Heart left ventricle (tissue), 16 donors: ENCODE results near the gene SCML2. TPM values are rescaled to one million over a fixed set of nuclear protein-coding genes. Genes with fewer than 3 reads are reported as not detected.

Experiments
- ATAC-seq, 4 donors: fragments of 200-7000 bp; cut with Tn5 transposase; one replicate each; pipeline ENCODE4 v1.9.1; 2020 to 2022; ENCODE audit warnings: moderate library complexity in 4 of 4, mild to moderate bottlenecking in 3 of 4, moderate number of reproducible peaks in 1 of 4
- DNase-seq, 5 donors: peaks; one replicate each; pipeline ENCODE4 v3.0.0-alpha.2; 2020
- H3K27ac ChIP-seq, 12 donors: fragments of 200-600 bp; sonication (generic) in 4 of 12; one replicate each; pipeline versions ENCODE4 v1.5.0 to v1.8.0; 2016 to 2022; ENCODE audit warnings: mild to moderate bottlenecking in 2 of 12
- H3K27me3 ChIP-seq, 9 donors: fragments of 200-600 bp; sonication (generic) in 2 of 9; one replicate each; pipeline versions ENCODE4 v1.5.1 to v1.8.0; 2016 to 2022; ENCODE audit warnings: mild to moderate bottlenecking in 3 of 9
- H3K36me3 ChIP-seq, 9 donors: fragments of 200-600 bp; sonication (generic) in 2 of 9; one replicate each; pipeline versions ENCODE4 v1.5.0 to v1.8.0; 2018 to 2022; ENCODE audit warnings: mild to moderate bottlenecking in 2 of 9
- H3K4me1 ChIP-seq, 12 donors: fragments of 200-600 bp; sonication (generic) in 4 of 12; one replicate each; pipeline versions ENCODE4 v1.5.0 to v1.8.0; 2016 to 2022; ENCODE audit warnings: mild to moderate bottlenecking in 3 of 12
- H3K4me3 ChIP-seq, 12 donors: fragments of 200-600 bp; sonication (generic) in 4 of 12; one replicate each; pipeline versions ENCODE4 v1.5.0 to v1.8.0; 2017 to 2022; ENCODE audit warnings: mild to moderate bottlenecking in 9 of 12, moderate library complexity in 4 of 12
- H3K9me3 ChIP-seq, 12 donors: fragments of 200-600 bp; sonication (generic) in 4 of 12; one replicate each; pipeline versions ENCODE4 v1.5.0 to v1.8.0; 2016 to 2022; ENCODE audit warnings: mild to moderate bottlenecking in 1 of 12
- POLR2A ChIP-seq, 2 donors: fragments of 450-650 bp; IDR thresholded peaks; one replicate each; pipeline ENCODE4 v1.6.1; 2017; ENCODE audit warnings: antibody characterized with exemption in 2 of 2, mild to moderate bottlenecking in 2 of 2, moderate library complexity in 2 of 2
- WGBS, 4 donors: extraction: QIAGEN DNeasy Blood & Tissue Kit in 2 of 4; methylation state at CpG; one replicate each; pipeline versions ENCODE4 v1.1.5 to v1.1.7; 2013 to 2018; 5-methylcytosine and 5-hydroxymethylcytosine counted together
- intact Hi-C, 10 donors: fragments of 100-400 bp; cut with DNase I; formaldehyde crosslinking; loops; one replicate each; pipeline versions ENCODE4 v1.11.1 to v1.14.2; 2022
- polyA plus RNA-seq, 2 donors: library from polyadenylated mRNA; stranded (reverse); fragments of 200-250 nt; gene quantifications; one replicate each; pipeline ENCODE4 v1.2.3, GENCODE V29; 2013
- total RNA-seq, 9 donors: library from RNA; depleted of rRNA in 2 of 9; stranded (reverse); fragments of >200 nt in 2 of 9; fragmentation: NEBNext Ultra II Directional in 3 of 9; extraction: Animal tissue kit (Norgen Biotek cat#: 25700) in 3 of 9; gene quantifications; one replicate each; pipeline versions ENCODE4 v1.1.0 to v1.2.4, GENCODE V29; 2016 to 2023
- TF ChIP-seq, protein P1 (sequence below), 12 donors: fragments of 200-600 bp; sonication (generic) in 4 of 12; IDR thresholded peaks; one replicate each; pipeline versions ENCODE4 v1.5.0 to v1.8.0; 2018 to 2022; ENCODE audit warnings: antibody characterized with exemption in 12 of 12, mild to moderate bottlenecking in 5 of 12
- donor health status: ischemic (EF 13 %, LVEDD 7.1; RV severe dilation, severe dysfunction).
- donor health status: healthy with polysubstance abuse.
- donor health status: DM: no; HTN: yes; CAD: no.
- donor health status: DM: no; HTN: no; CAD: no.
- donor health status: ischemic (EF 25% LVEDD 6.9; RV normal size, moderate dysfunction).
- donor health status: ischemic (EF 25% LVEDD 5.7; RV mildly dilated, moderate dysfunction).
- donor health status: healthy.
- donor health status: DM: yes; HTN: yes; CAD: no.
- donor health status: ischemic (EF 35%, LVEDD 5.7; RV mildly dilated, moderate dysfunction).
- donor health status: nonischemic (EF 11% LVEDD 7.7; RV severe dilation, severe dysfunction).
- donor health status: DM: yes; HTN: yes; CAD: no.
- donor health status: PGD.
- donor health status: ischemic (EF 29% LVEDD 5.4; RV normal size, mild dysfunction).
- donor health status: nonischemic (EF 23%, LVEDD 6.1; RV moderate dilation, normal function).

Gene SCML2
- total and polyA plus RNA-seq, 11 donors, result 0.90 to 2.0 (median 1.0) TPM

DNA sequence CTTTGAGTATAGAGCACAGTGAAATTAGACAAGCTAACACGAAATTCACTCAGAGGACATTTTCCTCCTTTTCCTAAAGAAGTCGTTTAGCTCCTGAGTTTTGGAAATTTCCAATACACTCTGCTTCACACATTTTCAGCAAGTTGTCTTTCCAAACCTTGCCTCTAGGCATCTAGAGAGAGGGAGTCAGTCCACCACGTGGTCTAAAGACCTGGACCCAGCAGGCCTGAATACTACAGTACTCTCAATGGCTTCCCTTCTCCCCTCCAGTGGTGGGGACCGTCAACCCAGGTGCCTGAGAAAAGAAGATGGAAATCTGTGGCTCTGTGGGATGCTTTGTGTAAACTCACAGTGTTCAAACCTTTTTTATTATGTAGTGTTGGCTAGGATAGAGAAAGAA, 13.9 kb upstream of the SCML2 start:
- Histone ChIP-seq H3K4me1 (no peaks in the 10 kb centered on the region), H3K27me3 (peaks cover 0 to 15% (median 0%) of the 10 kb centered on the region in 9 donors), H3K4me3 (no peak overlapping the region), H3K27ac (no peak overlapping the region), H3K9me3 (no peaks in the 10 kb centered on the region), H3K36me3 (no peaks in the 10 kb centered on the region)
- WGBS, 4 donors, result 49 to 68% (median 62%) methylated on average over 4 of the region's 4 CpGs
- DNase-seq (no peak), ATAC-seq (no peak)
- TF ChIP-seq POLR2A (IDR thresholded peaks at IDR 0.05), result no peak
- TF ChIP-seq, protein P1, sequence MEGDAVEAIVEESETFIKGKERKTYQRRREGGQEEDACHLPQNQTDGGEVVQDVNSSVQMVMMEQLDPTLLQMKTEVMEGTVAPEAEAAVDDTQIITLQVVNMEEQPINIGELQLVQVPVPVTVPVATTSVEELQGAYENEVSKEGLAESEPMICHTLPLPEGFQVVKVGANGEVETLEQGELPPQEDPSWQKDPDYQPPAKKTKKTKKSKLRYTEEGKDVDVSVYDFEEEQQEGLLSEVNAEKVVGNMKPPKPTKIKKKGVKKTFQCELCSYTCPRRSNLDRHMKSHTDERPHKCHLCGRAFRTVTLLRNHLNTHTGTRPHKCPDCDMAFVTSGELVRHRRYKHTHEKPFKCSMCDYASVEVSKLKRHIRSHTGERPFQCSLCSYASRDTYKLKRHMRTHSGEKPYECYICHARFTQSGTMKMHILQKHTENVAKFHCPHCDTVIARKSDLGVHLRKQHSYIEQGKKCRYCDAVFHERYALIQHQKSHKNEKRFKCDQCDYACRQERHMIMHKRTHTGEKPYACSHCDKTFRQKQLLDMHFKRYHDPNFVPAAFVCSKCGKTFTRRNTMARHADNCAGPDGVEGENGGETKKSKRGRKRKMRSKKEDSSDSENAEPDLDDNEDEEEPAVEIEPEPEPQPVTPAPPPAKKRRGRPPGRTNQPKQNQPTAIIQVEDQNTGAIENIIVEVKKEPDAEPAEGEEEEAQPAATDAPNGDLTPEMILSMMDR (IDR thresholded peaks at IDR 0.05), result no peak
- intact Hi-C loops, result no loop called here

DNA sequence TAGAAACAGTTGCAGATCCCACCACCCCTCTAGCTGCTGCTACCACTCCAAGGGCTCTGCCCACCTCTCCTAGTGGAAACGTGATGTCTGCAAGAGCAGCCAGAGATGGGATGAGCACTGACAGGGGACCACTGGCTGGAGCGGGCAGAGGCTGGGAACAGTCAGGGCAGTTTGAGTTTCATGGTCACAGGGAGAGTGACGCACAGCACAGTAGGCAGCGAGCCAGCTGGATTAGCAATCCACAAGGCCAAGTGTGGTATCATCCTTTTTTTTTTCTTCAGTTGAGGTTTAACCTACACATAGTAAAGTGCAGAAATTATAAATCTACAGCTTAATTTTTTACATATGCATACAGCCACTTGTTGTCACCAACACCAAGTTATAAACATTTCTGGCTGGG, 6.4 kb upstream of the SCML2 start:
- Histone ChIP-seq H3K9me3 (no peaks in the 10 kb centered on the region), H3K27me3 (peaks cover 0 to 21% (median 0%) of the 10 kb centered on the region in 9 donors), H3K36me3 (no peaks in the 10 kb centered on the region), H3K4me3 (no peak overlapping the region), H3K4me1 (no peaks in the 10 kb centered on the region), H3K27ac (no peak overlapping the region)
- intact Hi-C loops, result no loop called here
- DNase-seq, result no peak
- WGBS, 4 donors, result 58 to 73% (median 68%) methylated on average over 4 of the region's 4 CpGs
- peak in 1 of 4 donors; percentile 29 for ATAC-seq
- TF ChIP-seq, protein P1 (IDR thresholded peaks at IDR 0.05), result no peak
- no peak for TF ChIP-seq POLR2A (IDR thresholded peaks at IDR 0.05)

DNA sequence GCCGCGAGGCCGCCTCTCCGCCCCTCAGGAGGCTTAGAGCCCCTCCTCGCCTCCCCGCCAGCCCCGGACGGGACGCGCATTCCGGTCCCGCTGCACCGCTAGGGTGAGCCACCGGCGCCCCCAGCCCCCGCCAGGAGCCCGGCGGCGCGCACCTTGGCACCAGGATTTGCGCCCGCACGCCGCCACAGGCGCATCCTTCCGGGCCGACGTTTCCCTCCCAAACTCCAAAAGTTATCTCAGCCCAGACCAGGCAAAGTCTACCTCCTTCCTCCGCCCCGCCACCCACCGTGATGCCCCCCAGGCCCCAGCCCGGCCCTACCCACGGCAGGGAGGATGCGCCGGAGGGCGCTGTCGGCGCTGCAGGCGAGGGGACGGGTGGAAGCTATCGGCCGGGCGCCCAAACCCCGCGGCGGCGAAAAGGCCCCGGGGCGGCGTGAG, 538 bp downstream of the SCML2 start:
- intact Hi-C loops, result no loop called here
- peaks cover 0 to 33% (median 0%) of the 10 kb centered on the region in 9 donors for H3K27me3 ChIP-seq
- no peaks in the 10 kb centered on the region for H3K36me3 ChIP-seq
- DNase-seq (no peak), ATAC-seq (peak in 2 of 4 donors; percentile 56 to 61)
- peaks cover 0 to 4% (median 0%) of the 10 kb centered on the region in 12 donors for H3K4me1 ChIP-seq
- TF ChIP-seq POLR2A (IDR thresholded peaks at IDR 0.05), result no peak
- TF ChIP-seq, protein P1 (IDR thresholded peaks at IDR 0.05), result peak in 1 of 12 donors; percentile 15
- peak overlapping the region; percentile 26 to 72 (median 54) for H3K4me3 ChIP-seq
- WGBS, 4 donors, result 0 to 45% (median 20%) methylated on average over 27 to 50 of the region's 50 CpGs
- peak overlapping the region in 1 of 12 donors; percentile 68 for H3K27ac ChIP-seq
- no peaks in the 10 kb centered on the region for H3K9me3 ChIP-seq

DNA sequence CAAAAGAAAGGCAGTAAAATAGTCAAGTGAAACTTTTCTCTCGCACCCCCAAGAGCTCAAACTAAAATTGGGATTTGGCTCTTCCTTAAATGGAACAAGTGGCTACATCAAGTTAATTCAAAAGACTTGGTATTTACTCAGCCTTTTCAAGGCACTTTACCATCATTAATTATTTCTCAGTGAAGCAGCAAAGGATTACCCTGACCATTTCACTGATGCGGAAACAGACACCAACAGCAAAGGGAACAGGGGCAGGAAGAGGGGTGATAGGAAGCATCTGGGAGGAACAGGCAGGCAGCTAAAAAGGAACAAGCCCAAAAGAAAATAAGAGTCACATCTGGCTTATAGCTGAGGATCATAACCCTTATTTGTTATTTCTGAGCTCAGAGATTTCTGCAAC, 2.7 kb downstream of the SCML2 start:
- WGBS, 4 donors, result 58 to 69% (median 67%) methylated on average over 2 of the region's 2 CpGs
- ATAC-seq, result no peak
- H3K4me3 ChIP-seq, result no peak overlapping the region
- H3K9me3 ChIP-seq, result no peaks in the 10 kb centered on the region
- peaks cover 0 to 4% (median 0%) of the 10 kb centered on the region in 12 donors for H3K4me1 ChIP-seq
- intact Hi-C loops, result no loop called here
- no peaks in the 10 kb centered on the region for H3K36me3 ChIP-seq
- no peak overlapping the region for H3K27ac ChIP-seq
- no peak for DNase-seq
- H3K27me3 ChIP-seq, result peaks cover 0 to 39% (median 0%) of the 10 kb centered on the region in 9 donors
- TF ChIP-seq POLR2A (IDR thresholded peaks at IDR 0.05), result no peak

DNA sequence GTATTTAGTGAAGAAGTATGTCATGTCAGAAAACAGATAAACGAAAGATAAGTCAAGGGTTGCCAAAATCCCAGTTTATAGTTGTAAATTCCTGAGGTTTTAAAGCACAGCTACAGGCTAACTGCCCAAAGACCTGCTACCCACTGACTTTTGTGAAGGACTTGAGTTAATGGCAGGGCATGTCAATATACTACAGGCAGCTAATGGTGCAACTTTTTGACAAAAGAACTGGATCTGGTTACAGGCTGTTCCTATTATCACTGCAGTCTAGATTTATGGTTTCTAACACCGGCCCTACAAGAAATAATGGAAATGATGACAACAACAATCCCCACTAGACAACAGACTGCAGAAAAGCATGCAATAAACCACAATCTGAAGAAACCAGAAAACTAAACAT, 6.4 kb downstream of the SCML2 start:
- ATAC-seq, result no peak
- no peaks in the 10 kb centered on the region for H3K36me3 ChIP-seq
- no peak for DNase-seq
- no peaks in the 10 kb centered on the region for H3K4me1 ChIP-seq
- no peak for TF ChIP-seq POLR2A (IDR thresholded peaks at IDR 0.05)
- TF ChIP-seq, protein P1 (IDR thresholded peaks at IDR 0.05), result no peak
- intact Hi-C loops, result no loop called here
- no peaks in the 10 kb centered on the region for H3K9me3 ChIP-seq
- H3K27me3 ChIP-seq, result peaks cover 0 to 20% (median 0%) of the 10 kb centered on the region in 9 donors
- H3K27ac ChIP-seq, result no peak overlapping the region
- 62 to 83% (median 75%) methylated on average over 2 of the region's 2 CpGs for WGBS, 4 donors
- no peak overlapping the region for H3K4me3 ChIP-seq
